Retinal pigment epithelial cell (primary cell): Measurements from ENCODE around the gene C2orf80.

Experiments used
- DNase-seq: peaks from one replicate; pipeline ENCODE4 v3.0.0-alpha.2; 2010; ENCODE audit warnings: low read depth
- H3K4me3 ChIP-seq: 2 replicates; pipeline ENCODE4 v1.5.1; 2011; ENCODE audit warnings: mild to moderate bottlenecking, low read length, control low read depth, moderate library complexity
- TF ChIP-seq, protein P1 (sequence below): conservative IDR thresholded peaks from 2 replicates; pipeline ENCODE4 v1.5.1; 2011; ENCODE audit warnings: low read depth, low read length, control low read depth, inconsistent platforms

Gene C2orf80

DNA sequence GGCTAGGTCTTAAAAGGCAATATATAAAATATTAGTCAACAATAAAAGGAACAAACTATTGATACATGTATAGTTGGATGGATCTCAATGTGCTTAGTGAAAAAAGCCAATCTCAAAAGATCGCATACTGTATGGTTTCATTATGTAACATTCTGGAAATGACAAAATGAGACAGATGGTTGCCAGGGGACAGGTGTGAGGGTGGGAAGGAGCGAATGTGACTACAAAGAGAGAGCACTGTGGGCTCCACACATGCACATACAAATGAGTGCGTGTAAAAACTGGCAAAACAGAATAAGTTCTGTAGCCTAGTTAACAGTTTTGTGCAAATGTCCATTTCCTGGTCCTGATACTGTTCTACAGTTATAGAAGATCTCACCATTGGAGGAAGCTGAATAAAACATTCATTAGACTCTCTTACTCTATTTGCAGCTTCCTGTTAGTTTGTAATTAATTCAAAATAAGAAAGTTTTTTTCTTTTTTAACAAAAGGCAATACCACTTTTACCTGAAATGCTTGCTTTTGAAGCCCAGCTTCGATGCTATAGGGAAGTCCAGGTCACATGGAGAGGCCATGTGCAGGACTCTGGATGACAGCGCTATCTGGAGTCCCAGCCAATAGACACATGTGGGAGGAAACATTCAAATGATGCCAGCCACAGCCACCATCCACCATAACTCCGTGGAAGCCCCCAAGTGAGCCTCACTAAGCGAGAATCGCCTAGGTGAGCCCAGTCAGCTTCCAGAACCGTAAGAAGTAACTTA is 21.0 kb upstream of the C2orf80 start:
- H3K4me3 ChIP-seq, result no peak overlapping the region
- TF ChIP-seq, protein P1, sequence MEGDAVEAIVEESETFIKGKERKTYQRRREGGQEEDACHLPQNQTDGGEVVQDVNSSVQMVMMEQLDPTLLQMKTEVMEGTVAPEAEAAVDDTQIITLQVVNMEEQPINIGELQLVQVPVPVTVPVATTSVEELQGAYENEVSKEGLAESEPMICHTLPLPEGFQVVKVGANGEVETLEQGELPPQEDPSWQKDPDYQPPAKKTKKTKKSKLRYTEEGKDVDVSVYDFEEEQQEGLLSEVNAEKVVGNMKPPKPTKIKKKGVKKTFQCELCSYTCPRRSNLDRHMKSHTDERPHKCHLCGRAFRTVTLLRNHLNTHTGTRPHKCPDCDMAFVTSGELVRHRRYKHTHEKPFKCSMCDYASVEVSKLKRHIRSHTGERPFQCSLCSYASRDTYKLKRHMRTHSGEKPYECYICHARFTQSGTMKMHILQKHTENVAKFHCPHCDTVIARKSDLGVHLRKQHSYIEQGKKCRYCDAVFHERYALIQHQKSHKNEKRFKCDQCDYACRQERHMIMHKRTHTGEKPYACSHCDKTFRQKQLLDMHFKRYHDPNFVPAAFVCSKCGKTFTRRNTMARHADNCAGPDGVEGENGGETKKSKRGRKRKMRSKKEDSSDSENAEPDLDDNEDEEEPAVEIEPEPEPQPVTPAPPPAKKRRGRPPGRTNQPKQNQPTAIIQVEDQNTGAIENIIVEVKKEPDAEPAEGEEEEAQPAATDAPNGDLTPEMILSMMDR, result no peak
- DNase-seq, result no peak

GRCh38 chr2:208208335-208209085 is 18.7 kb upstream of the C2orf80 start:
- TF ChIP-seq, protein P1, result no peak
- H3K4me3 ChIP-seq, result no peak overlapping the region
- DNase-seq, result no peak

DNA sequence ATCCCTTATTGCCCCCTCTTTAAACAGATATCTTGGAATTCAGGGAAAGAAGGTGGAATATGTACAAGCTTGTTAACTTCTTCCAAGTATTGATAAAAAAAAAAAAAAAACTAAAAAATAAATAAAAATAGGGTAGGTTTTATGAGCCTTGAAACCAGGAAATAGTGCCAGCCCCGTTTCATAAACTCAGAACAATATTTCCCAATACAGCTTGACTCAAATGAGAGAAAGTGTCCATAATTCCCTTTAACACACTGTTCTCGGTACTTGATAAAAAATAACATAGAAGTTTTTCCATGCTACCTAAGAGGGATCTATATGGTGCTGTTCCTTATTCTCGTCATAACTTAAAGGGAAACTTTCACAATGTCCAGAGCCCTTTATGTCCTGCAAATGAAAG is 17.9 kb upstream of the C2orf80 start:
- no peak overlapping the region for H3K4me3 ChIP-seq
- no peak for DNase-seq
- TF ChIP-seq, protein P1, result no peak

- no peak for DNase-seq
- TF ChIP-seq, protein P1, result no peak
- H3K4me3 ChIP-seq, result no peak overlapping the region
Observed at GRCh38 chr2:208204166-208204565, 14.3 kb upstream of the C2orf80 start.

DNA sequence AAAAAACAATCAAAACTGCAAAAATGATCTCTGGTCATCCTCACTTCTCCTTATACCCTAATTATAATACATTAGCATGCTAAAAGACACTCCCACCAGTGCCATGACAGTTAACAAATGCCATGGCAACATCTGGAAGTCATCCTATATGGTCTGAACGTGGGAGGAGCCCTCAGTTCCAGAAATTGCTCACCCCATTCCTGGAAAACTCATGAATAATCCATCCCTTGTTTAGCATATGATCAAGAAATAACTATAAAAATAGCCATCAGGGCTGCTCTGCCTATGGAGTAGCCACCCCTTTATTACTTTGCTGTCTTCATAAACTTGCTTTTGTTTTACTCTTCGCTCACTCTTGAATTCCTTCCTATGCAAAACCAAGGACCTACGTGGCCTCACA is 5.7 kb upstream of the C2orf80 start:
- TF ChIP-seq, protein P1, result no peak
- no peak for DNase-seq
- H3K4me3 ChIP-seq, result no peak overlapping the region

GRCh38 chr2:208192611-208193236 is 2.9 kb upstream of the C2orf80 start:
- TF ChIP-seq, protein P1, result no peak
- DNase-seq, result no peak
- no peak overlapping the region for H3K4me3 ChIP-seq
